ENCODE results near the gene RAPGEF2. TPM values are rescaled to one million over a fixed set of nuclear protein-coding genes. Genes with fewer than 3 reads are reported as not detected.
"Not testable (repeated sequence)": the region's sequence is repeated elsewhere in the genome, so short reads cannot be mapped to it uniquely, and the experiment has no call there.

Gene RAPGEF2
- total RNA-seq, 1 experiment from 2014 or later = 37.1 TPM

- no peak overlapping the region for H4K5ac ChIP-seq (ENCODE audit: insufficient read length, low read depth, low read length)
- no CpG with 5 or more reads among the region's 3 CpGs for WGBS (ENCODE audit: extremely low coverage, insufficient read length, low lambda C conversion rate)
- no peaks in the 10 kb centered on the region for H3K27me3 Mint-ChIP-seq (ENCODE audit: low read depth)
- no peaks in the 10 kb centered on the region for H3K27me3 ChIP-seq (ENCODE audit: insufficient read depth, low read length)
- no peak overlapping the region for H3K27ac ChIP-seq (ENCODE audit: insufficient read length, low read depth, low read length)
- no peak for TF ChIP-seq CTCF (conservative IDR thresholded peaks at IDR 0.05)
- H4K8ac ChIP-seq (replicated peaks; ENCODE audit: insufficient read length, low read depth, low read length) = no peak overlapping the region
- H3K79me2 ChIP-seq (ENCODE audit: insufficient read depth, low read length) = peaks cover 10% of the 10 kb centered on the region; the same call in 1 of the 2 replicates
- H2BK20ac ChIP-seq (ENCODE audit: low read depth, low read length, poor library complexity, severe bottlenecking) = no peak overlapping the region
- no peak overlapping the region for H3K4ac ChIP-seq (ENCODE audit: low read depth, low read length)
- H3K23ac ChIP-seq (ENCODE audit: insufficient read length, low read depth, low read length) = no peak overlapping the region
- no peak overlapping the region for H3K56ac ChIP-seq (ENCODE audit: insufficient read length, low read depth, low read length)
- peaks cover 13% of the 10 kb centered on the region for H3K4me1 ChIP-seq (ENCODE audit: insufficient read depth, low read length)
- H3K14ac ChIP-seq (ENCODE audit: insufficient read depth, low read length) = no peak overlapping the region
- H3K4me1 Mint-ChIP-seq = peaks cover 34 to 42% of the 10 kb centered on the region in 2 experiments
- H4K20me1 ChIP-seq (ENCODE audit: control insufficient read depth, insufficient read depth, insufficient read length) = no peaks in the 10 kb centered on the region
- H3K9ac ChIP-seq (ENCODE audit: extremely low read depth, insufficient read length, low read length) = no peak overlapping the region
- no peak overlapping the region for H3K18ac ChIP-seq (ENCODE audit: insufficient read length, low read depth, low read length)
- peak overlapping the region; percentile 17 to 60 (median 21); a peak in 3 of 7 replicates for H3K27ac Mint-ChIP-seq
- H2AK5ac ChIP-seq (ENCODE audit: insufficient read length, low read length) = no peak overlapping the region
- no peak overlapping the region for H3K4me3 Mint-ChIP-seq
- no peak overlapping the region for H2AFZ ChIP-seq (ENCODE audit: low read length)
- H2BK120ac ChIP-seq (ENCODE audit: low read depth, low read length, poor library complexity, severe bottlenecking) = no peak overlapping the region
- no peaks in the 10 kb centered on the region; a peak in 2 of 5 replicates for H3K9me3 Mint-ChIP-seq
- H3K9me3 ChIP-seq (ENCODE audit: control insufficient read depth, low read depth, low read length) = no peaks in the 10 kb centered on the region
- H4K91ac ChIP-seq (ENCODE audit: insufficient read length, low read depth, low read length) = no peak overlapping the region
- H3K36me3 Mint-ChIP-seq (ENCODE audit: insufficient read depth in 1 of 3, low read depth in 3 of 3) = peaks cover 0 to 3% (median 0%) of the 10 kb centered on the region in 3 experiments; a peak in 3 of 7 replicates
- H2BK12ac ChIP-seq (ENCODE audit: insufficient read length, low read depth, low read length) = no peak overlapping the region
- H3K23me2 ChIP-seq (ENCODE audit: insufficient read length, low read depth, low read length, poor library complexity, severe bottlenecking) = no peaks in the 10 kb centered on the region
- DNase-seq = no peak
- no peaks in the 10 kb centered on the region for H3K79me1 ChIP-seq (ENCODE audit: insufficient read depth, low read depth, low read length, poor library complexity, severe bottlenecking)
- H2BK15ac ChIP-seq (ENCODE audit: low read depth, low read length) = no peak overlapping the region
- H2BK5ac ChIP-seq (ENCODE audit: insufficient read length, low read length) = no peak overlapping the region
- H3T11ph ChIP-seq (ENCODE audit: low read length) = no peak overlapping the region
- no peak overlapping the region for H3K4me2 ChIP-seq (ENCODE audit: insufficient read depth, insufficient read length, low read length)
Measured at GRCh38 chr4:159178979-159179969, 76.4 kb downstream of the RAPGEF2 start.

GRCh38 chr4:159183885-159184605, 81.2 kb downstream of the RAPGEF2 start:
- H3K9ac ChIP-seq (ENCODE audit: extremely low read depth, insufficient read length, low read length); DNase-seq; H2BK20ac ChIP-seq (ENCODE audit: low read depth, low read length, poor library complexity, severe bottlenecking); H3K79me2 ChIP-seq (ENCODE audit: insufficient read depth, low read length); H4K20me1 ChIP-seq (ENCODE audit: control insufficient read depth, insufficient read depth, insufficient read length); H3K27ac Mint-ChIP-seq; H3K79me1 ChIP-seq (ENCODE audit: insufficient read depth, low read depth, low read length, poor library complexity, severe bottlenecking); H2BK12ac ChIP-seq (ENCODE audit: insufficient read length, low read depth, low read length); H3K14ac ChIP-seq (ENCODE audit: insufficient read depth, low read length); H3K4me2 ChIP-seq (ENCODE audit: insufficient read depth, insufficient read length, low read length); H3K18ac ChIP-seq (ENCODE audit: insufficient read length, low read depth, low read length); H3K27ac ChIP-seq (ENCODE audit: insufficient read length, low read depth, low read length); H3K36me3 Mint-ChIP-seq (ENCODE audit: insufficient read depth in 1 of 3, low read depth in 3 of 3); H2AFZ ChIP-seq (ENCODE audit: low read length); H2BK120ac ChIP-seq (ENCODE audit: low read depth, low read length, poor library complexity, severe bottlenecking); H3K4me1 ChIP-seq (ENCODE audit: insufficient read depth, low read length); H2BK5ac ChIP-seq (ENCODE audit: insufficient read length, low read length); H2BK15ac ChIP-seq (ENCODE audit: low read depth, low read length); H3K27me3 Mint-ChIP-seq (ENCODE audit: low read depth); H4K91ac ChIP-seq (ENCODE audit: insufficient read length, low read depth, low read length); H3K23me2 ChIP-seq (ENCODE audit: insufficient read length, low read depth, low read length, poor library complexity, severe bottlenecking); H4K5ac ChIP-seq (ENCODE audit: insufficient read length, low read depth, low read length); H3K9me3 Mint-ChIP-seq; H3K27me3 ChIP-seq (ENCODE audit: insufficient read depth, low read length); H3K56ac ChIP-seq (ENCODE audit: insufficient read length, low read depth, low read length); H3K23ac ChIP-seq (ENCODE audit: insufficient read length, low read depth, low read length); H3K4ac ChIP-seq (ENCODE audit: low read depth, low read length); H3K4me3 Mint-ChIP-seq; H3K9me3 ChIP-seq (ENCODE audit: control insufficient read depth, low read depth, low read length); H4K8ac ChIP-seq (replicated peaks; ENCODE audit: insufficient read length, low read depth, low read length); H2AK5ac ChIP-seq (ENCODE audit: insufficient read length, low read length); H3T11ph ChIP-seq (ENCODE audit: low read length): not testable (repeated sequence)
- H3K4me1 Mint-ChIP-seq = peaks cover 12 to 16% of the 10 kb centered on the region in 2 experiments
- WGBS (ENCODE audit: extremely low coverage, insufficient read length, low lambda C conversion rate) = no CpG with 5 or more reads among the region's 4 CpGs
